DND-41 (cell line): Measurements from ENCODE around the gene CACNA1H.
"Not testable (repeated sequence)": the region's sequence is repeated elsewhere in the genome, so short reads cannot be mapped to it uniquely, and the experiment has no call there.

Experiments used
- CTCF ChIP-seq: IDR thresholded peaks from 2 replicates; pipeline ENCODE4 v1.5.1; 2012; ENCODE audit warnings: borderline replicate concordance, low read length, moderate library complexity, mild to moderate bottlenecking; ENCODE audit not compliant: poor library complexity, severe bottlenecking; ENCODE audit errors: extremely low read depth
- EZH2 ChIP-seq: IDR thresholded peaks from 3 replicates; pipeline ENCODE4 v1.6.1; 2012; ENCODE audit warnings: borderline replicate concordance, low read depth, mild to moderate bottlenecking, moderate library complexity, low read length, inconsistent platforms; ENCODE audit not compliant: severe bottlenecking

GRCh38 chr16:1185460-1186207 is 32.7 kb downstream of the CACNA1H start:
- TF ChIP-seq CTCF, EZH2: not testable (repeated sequence)
